ENCODE data around the gene EBPL. TPM values are rescaled to one million over a fixed set of nuclear protein-coding genes. Genes with fewer than 3 reads are reported as not detected.
A peak's percentile ranks its signal among the peaks of the same experiment; 100 is the strongest.

The EBPL gene
- 39.2 and 41.1 TPM in 2 replicates for polyA plus RNA-seq (2013)

- peak within 1 kb of the TSS; percentile 83 for H3K27ac ChIP-seq (ENCODE audit: low read depth, low read length)
- H3K36me3 ChIP-seq (ENCODE audit: control insufficient read depth in 1 of 2, insufficient read depth in 2 of 2, low read length in 2 of 2), result peaks cover 0 to 1% of the 10 kb centered on the region in 2 experiments
- H3K79me2 ChIP-seq (ENCODE audit: control insufficient read depth, insufficient read depth, low read length, poor library complexity), result no peaks in the 10 kb centered on the region
- H3K4me2 ChIP-seq (ENCODE audit: low read length), result peak within 1 kb of the TSS; percentile 84
- H3K9ac ChIP-seq (ENCODE audit: low read length), result peak within 1 kb of the TSS; percentile 42
- WGBS (ENCODE audit: extremely low coverage, insufficient coverage, insufficient read length), result no CpG with 5 or more reads among the region's 67 CpGs
- peak within 1 kb of the TSS; percentile 55 for H3K18ac ChIP-seq (ENCODE audit: low read length)
- no peak within 1 kb of the TSS for H3K23ac ChIP-seq (ENCODE audit: low read length)
- H2AFZ ChIP-seq (ENCODE audit: insufficient read depth, low read length, poor library complexity), result peak within 1 kb of the TSS; percentile 93
- H3K79me1 ChIP-seq (ENCODE audit: low read length), result peaks cover 4% of the 10 kb centered on the region
- H3K14ac ChIP-seq (ENCODE audit: low read length), result peak within 1 kb of the TSS; percentile 85
- H4K12ac ChIP-seq (ENCODE audit: low read depth, low read length), result peak within 1 kb of the TSS; percentile 39
- H3K9me3 ChIP-seq (ENCODE audit: insufficient read depth, low read depth, low read length), result no peaks in the 10 kb centered on the region
- H4K8ac ChIP-seq (ENCODE audit: low read depth, low read length), result peak within 1 kb of the TSS; percentile 40
- peaks cover 3 to 5% of the 10 kb centered on the region in 2 experiments for H3K4me1 ChIP-seq (ENCODE audit: control insufficient read depth in 1 of 2, insufficient read depth in 2 of 2, low read length in 2 of 2)
- H2BK12ac ChIP-seq (ENCODE audit: low read length), result no peak within 1 kb of the TSS
- no peak within 1 kb of the TSS for H3K4ac ChIP-seq (ENCODE audit: low read depth, low read length)
- H2BK5ac ChIP-seq (ENCODE audit: low read depth, low read length, poor library complexity), result peak within 1 kb of the TSS; percentile 28
- peak within 1 kb of the TSS; percentile 77 for H3K4me3 ChIP-seq (ENCODE audit: low read depth, low read length)
- no peak within 1 kb of the TSS for H2AK5ac ChIP-seq (ENCODE audit: low read length)
- no peak within 1 kb of the TSS for H2BK120ac ChIP-seq (ENCODE audit: insufficient read depth, low read length, poor library complexity)
- peak; percentile 86 to 93 for DNase-seq
- no peaks in the 10 kb centered on the region for H3K27me3 ChIP-seq (ENCODE audit: insufficient read depth, low read length)
- H4K91ac ChIP-seq (ENCODE audit: low read depth, low read length), result peak within 1 kb of the TSS; percentile 50
Observed at GRCh38 chr13:49690995-49691784, at the start of gene EBPL. EBPL (minus strand) TSS chr13:49691486; CDS start chr13:49691424, 62 bp downstream.

- no CpG with 5 or more reads among the region's 2 CpGs for WGBS (ENCODE audit: extremely low coverage, insufficient coverage, insufficient read length)
- no peak overlapping the region for H3K4ac ChIP-seq (ENCODE audit: low read depth, low read length)
- no peaks in the 10 kb centered on the region for H3K27me3 ChIP-seq (ENCODE audit: insufficient read depth, low read length)
- no peak overlapping the region for H3K18ac ChIP-seq (ENCODE audit: low read length)
- no peaks in the 10 kb centered on the region for H3K9me3 ChIP-seq (ENCODE audit: insufficient read depth, low read depth, low read length)
- no peak overlapping the region for H2AFZ ChIP-seq (ENCODE audit: insufficient read depth, low read length, poor library complexity)
- H3K27ac ChIP-seq (ENCODE audit: low read depth, low read length), result no peak overlapping the region
- H4K8ac ChIP-seq (ENCODE audit: low read depth, low read length), result no peak overlapping the region
- H4K91ac ChIP-seq (ENCODE audit: low read depth, low read length), result no peak overlapping the region
- H3K4me3 ChIP-seq (ENCODE audit: low read depth, low read length), result no peak overlapping the region
- no peaks in the 10 kb centered on the region for H3K4me1 ChIP-seq (ENCODE audit: control insufficient read depth in 1 of 2, insufficient read depth in 2 of 2, low read length in 2 of 2)
- H3K4me2 ChIP-seq (ENCODE audit: low read length), result no peak overlapping the region
- H2BK5ac ChIP-seq (ENCODE audit: low read depth, low read length, poor library complexity), result no peak overlapping the region
- H3K79me2 ChIP-seq (ENCODE audit: control insufficient read depth, insufficient read depth, low read length, poor library complexity), result no peaks in the 10 kb centered on the region
- no peak overlapping the region for H2BK120ac ChIP-seq (ENCODE audit: insufficient read depth, low read length, poor library complexity)
- H3K14ac ChIP-seq (ENCODE audit: low read length), result no peak overlapping the region
- peaks cover 3 to 6% of the 10 kb centered on the region in 2 experiments for H3K36me3 ChIP-seq (ENCODE audit: control insufficient read depth in 1 of 2, insufficient read depth in 2 of 2, low read length in 2 of 2)
- H3K79me1 ChIP-seq (ENCODE audit: low read length), result no peaks in the 10 kb centered on the region
- no peak overlapping the region for H2AK5ac ChIP-seq (ENCODE audit: low read length)
- H2BK12ac ChIP-seq (ENCODE audit: low read length), result no peak overlapping the region
- no peak overlapping the region for H3K9ac ChIP-seq (ENCODE audit: low read length)
- DNase-seq, result peak in 1 of 2 donors; percentile 3
- H3K23ac ChIP-seq (ENCODE audit: low read length), result no peak overlapping the region
- no peak overlapping the region for H4K12ac ChIP-seq (ENCODE audit: low read depth, low read length)
Observed at GRCh38 chr13:49740870-49741269, 49.6 kb upstream of the EBPL start.

DNA sequence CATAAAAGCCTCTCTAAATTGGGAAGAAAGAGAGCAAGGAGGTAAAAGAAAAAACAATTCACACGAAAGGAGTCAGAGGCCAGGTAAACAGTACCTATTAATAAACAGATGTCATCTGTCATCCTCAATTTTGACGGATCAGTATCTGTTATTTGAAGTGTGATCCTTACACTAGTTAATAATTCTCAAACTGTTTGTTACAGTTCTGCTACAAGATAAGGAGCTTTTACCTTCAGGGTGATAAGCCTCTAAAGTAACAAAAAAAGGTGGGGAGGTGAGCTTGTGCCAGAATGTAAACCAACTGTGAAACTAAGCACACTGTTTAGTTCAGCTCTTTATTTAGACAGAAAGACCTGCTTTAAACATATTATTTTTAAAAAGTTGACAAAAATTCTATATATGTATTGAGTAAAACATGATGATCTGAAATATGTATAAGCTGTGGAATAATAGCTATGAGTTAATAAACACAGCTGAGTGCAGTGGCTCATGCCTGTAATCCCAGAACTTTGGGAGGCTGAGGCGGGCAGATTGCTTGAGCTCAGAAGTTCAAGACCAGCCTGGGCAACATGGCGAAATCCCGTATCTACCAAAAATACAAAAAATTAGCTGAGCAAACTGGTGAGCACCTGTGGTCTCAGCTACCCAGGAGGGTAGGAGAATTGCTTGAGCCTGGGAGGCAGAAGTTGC lies 48.4 kb upstream of the EBPL start:
- H2BK5ac ChIP-seq (ENCODE audit: low read depth, low read length, poor library complexity), result no peak overlapping the region
- DNase-seq, result no peak
- H3K36me3 ChIP-seq (ENCODE audit: control insufficient read depth in 1 of 2, insufficient read depth in 2 of 2, low read length in 2 of 2), result peaks cover 0 to 3% of the 10 kb centered on the region in 2 experiments
- no peaks in the 10 kb centered on the region for H3K9me3 ChIP-seq (ENCODE audit: insufficient read depth, low read depth, low read length)
- no peak overlapping the region for H3K27ac ChIP-seq (ENCODE audit: low read depth, low read length)
- H3K14ac ChIP-seq (ENCODE audit: low read length), result no peak overlapping the region
- H4K91ac ChIP-seq (ENCODE audit: low read depth, low read length), result no peak overlapping the region
- H3K4me2 ChIP-seq (ENCODE audit: low read length), result no peak overlapping the region
- H3K79me2 ChIP-seq (ENCODE audit: control insufficient read depth, insufficient read depth, low read length, poor library complexity), result no peaks in the 10 kb centered on the region
- WGBS (ENCODE audit: extremely low coverage, insufficient coverage, insufficient read length), result no CpG with 5 or more reads among the region's 5 CpGs
- no peak overlapping the region for H3K4ac ChIP-seq (ENCODE audit: low read depth, low read length)
- H2AK5ac ChIP-seq (ENCODE audit: low read length), result no peak overlapping the region
- no peak overlapping the region for H3K18ac ChIP-seq (ENCODE audit: low read length)
- no peak overlapping the region for H3K9ac ChIP-seq (ENCODE audit: low read length)
- no peaks in the 10 kb centered on the region for H3K4me1 ChIP-seq (ENCODE audit: control insufficient read depth in 1 of 2, insufficient read depth in 2 of 2, low read length in 2 of 2)
- H2BK12ac ChIP-seq (ENCODE audit: low read length), result no peak overlapping the region
- no peaks in the 10 kb centered on the region for H3K79me1 ChIP-seq (ENCODE audit: low read length)
- no peak overlapping the region for H3K23ac ChIP-seq (ENCODE audit: low read length)
- H3K27me3 ChIP-seq (ENCODE audit: insufficient read depth, low read length), result no peaks in the 10 kb centered on the region
- H2AFZ ChIP-seq (ENCODE audit: insufficient read depth, low read length, poor library complexity), result no peak overlapping the region
- H4K8ac ChIP-seq (ENCODE audit: low read depth, low read length), result no peak overlapping the region
- no peak overlapping the region for H3K4me3 ChIP-seq (ENCODE audit: low read depth, low read length)
- no peak overlapping the region for H2BK120ac ChIP-seq (ENCODE audit: insufficient read depth, low read length, poor library complexity)
- no peak overlapping the region for H4K12ac ChIP-seq (ENCODE audit: low read depth, low read length)

DNA sequence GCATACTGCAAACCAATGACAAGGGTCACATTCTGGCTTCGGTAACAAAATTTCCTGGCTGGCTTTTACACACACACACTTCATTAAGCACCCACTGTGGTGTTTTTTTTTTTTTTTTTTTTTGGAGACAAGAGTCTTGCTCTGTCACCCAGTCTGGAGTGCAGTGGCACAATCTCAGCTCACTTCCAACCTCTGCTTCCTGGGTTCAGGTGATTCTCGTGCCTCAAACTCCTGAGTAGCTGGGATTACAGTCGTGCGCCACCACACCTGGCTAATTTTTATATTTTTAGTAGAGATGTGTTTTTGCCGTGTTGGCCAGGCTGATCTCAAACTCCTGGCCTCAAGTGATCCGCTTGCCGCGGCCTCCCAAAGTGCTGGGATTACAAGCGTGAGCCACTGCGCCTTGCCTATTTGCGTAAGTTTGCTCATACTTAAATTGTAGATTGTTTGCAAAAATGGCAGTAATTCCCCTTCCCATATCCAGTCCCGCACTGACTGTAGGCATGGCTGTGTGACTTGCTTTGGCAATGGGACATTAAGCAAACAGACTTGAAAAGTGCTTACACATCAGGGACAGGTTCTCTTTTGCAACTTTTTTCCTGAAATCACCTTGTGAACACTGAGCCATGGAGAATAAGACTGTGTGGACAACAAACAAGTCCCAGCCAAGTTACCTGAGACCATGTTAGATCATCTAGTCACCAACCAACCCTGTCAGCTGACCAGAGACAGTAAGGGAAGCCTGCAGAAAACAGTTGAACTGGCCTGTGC lies 42.1 kb upstream of the EBPL start:
- Histone ChIP-seq H2AK5ac (ENCODE audit: low read length) (no peak overlapping the region), H2BK12ac (ENCODE audit: low read length) (no peak overlapping the region), H3K27ac (ENCODE audit: low read depth, low read length) (no peak overlapping the region), H2AFZ (ENCODE audit: insufficient read depth, low read length, poor library complexity) (no peak overlapping the region), H4K12ac (ENCODE audit: low read depth, low read length) (no peak overlapping the region), H3K4me3 (ENCODE audit: low read depth, low read length) (no peak overlapping the region), H3K9me3 (ENCODE audit: insufficient read depth, low read depth, low read length) (no peaks in the 10 kb centered on the region), H3K14ac (ENCODE audit: low read length) (no peak overlapping the region), H3K23ac (ENCODE audit: low read length) (no peak overlapping the region), H3K4me1 (ENCODE audit: control insufficient read depth in 1 of 2, insufficient read depth in 2 of 2, low read length in 2 of 2) (no peaks in the 10 kb centered on the region), H3K79me1 (ENCODE audit: low read length) (no peaks in the 10 kb centered on the region), H3K36me3 (ENCODE audit: control insufficient read depth in 1 of 2, insufficient read depth in 2 of 2, low read length in 2 of 2) (peaks cover 5 to 7% of the 10 kb centered on the region in 2 experiments), H2BK5ac (ENCODE audit: low read depth, low read length, poor library complexity) (no peak overlapping the region), H4K8ac (ENCODE audit: low read depth, low read length) (no peak overlapping the region), H3K79me2 (ENCODE audit: control insufficient read depth, insufficient read depth, low read length, poor library complexity) (no peaks in the 10 kb centered on the region), H4K91ac (ENCODE audit: low read depth, low read length) (no peak overlapping the region), H3K27me3 (ENCODE audit: insufficient read depth, low read length) (no peaks in the 10 kb centered on the region), H3K18ac (ENCODE audit: low read length) (no peak overlapping the region), H2BK120ac (ENCODE audit: insufficient read depth, low read length, poor library complexity) (no peak overlapping the region), H3K9ac (ENCODE audit: low read length) (no peak overlapping the region), H3K4me2 (ENCODE audit: low read length) (no peak overlapping the region), H3K4ac (ENCODE audit: low read depth, low read length) (no peak overlapping the region)
- no peak for DNase-seq
- WGBS (ENCODE audit: extremely low coverage, insufficient coverage, insufficient read length), result no CpG with 5 or more reads among the region's 12 CpGs
